Measurements from ENCODE around the gene ATXN10.

ATXN10 gene

DNA sequence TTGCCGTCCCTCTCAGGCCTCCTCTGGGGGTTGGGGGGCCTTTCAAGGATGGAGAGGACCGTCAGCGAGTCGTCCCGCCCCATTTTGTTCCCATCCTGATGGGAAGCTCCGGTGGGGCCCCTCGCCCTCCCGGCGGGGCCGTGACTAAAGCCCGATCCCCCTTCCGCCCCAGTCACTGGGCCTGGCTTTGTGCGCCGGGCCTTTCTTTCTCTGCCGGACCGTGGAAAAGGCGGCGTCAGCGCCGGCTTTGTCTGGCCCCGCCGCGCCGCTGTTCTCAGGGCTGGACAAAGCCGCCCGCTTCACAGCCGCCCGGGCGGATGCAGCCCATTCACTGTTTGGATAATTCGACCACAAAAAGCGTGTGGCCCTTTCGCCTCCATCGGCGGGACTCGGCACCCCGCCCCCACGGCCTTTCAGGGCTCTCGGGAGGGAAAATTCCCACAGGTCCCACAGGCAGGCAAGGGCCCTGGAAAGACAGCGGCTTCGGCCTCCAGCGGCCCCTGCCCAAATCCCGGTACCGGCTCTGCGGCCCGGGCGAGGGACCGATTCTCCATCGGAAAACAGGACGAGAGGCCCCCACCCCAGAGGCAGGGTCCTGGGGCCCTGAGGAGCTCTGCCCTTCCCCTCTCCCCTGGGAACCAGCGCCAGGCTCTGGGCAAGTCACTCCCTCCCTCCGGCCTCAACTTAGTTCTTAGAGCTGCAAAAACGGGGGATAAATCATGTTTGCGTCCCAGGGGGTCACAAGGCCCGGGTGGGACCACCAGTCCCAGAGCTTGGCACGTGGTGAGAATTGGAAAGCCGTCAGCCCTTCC, 218.1 kb downstream of the ATXN10 start:
- H3K4me3 ChIP-seq (ENCODE audit: low read length, poor library complexity, severe bottlenecking) = no peak overlapping the region
- H3F3A ChIP-seq (ENCODE audit: low read depth) = no peaks in the 10 kb centered on the region
- H3K9me2 ChIP-seq (replicated peaks; ENCODE audit: low read depth, low read length) = no peaks in the 10 kb centered on the region
- H3K9me3 ChIP-seq (ENCODE audit: insufficient read depth, low read depth, low read length) = no peaks in the 10 kb centered on the region
- H3K4me2 ChIP-seq (ENCODE audit: low read depth, low read length, poor library complexity, severe bottlenecking) = no peak overlapping the region
- no peaks in the 10 kb centered on the region for H3K4me1 ChIP-seq (ENCODE audit: insufficient read depth, low read length, poor library complexity, severe bottlenecking)
- no peaks in the 10 kb centered on the region for H4K20me1 ChIP-seq (ENCODE audit: insufficient read depth, low read length, poor library complexity, severe bottlenecking)
- H3K9ac ChIP-seq (ENCODE audit: low read depth, low read length, poor library complexity, severe bottlenecking) = no peak overlapping the region
- H2AFZ ChIP-seq (ENCODE audit: low read length) = no peak overlapping the region
- H3K79me2 ChIP-seq (ENCODE audit: insufficient read depth, low read length) = no peaks in the 10 kb centered on the region
- no peaks in the 10 kb centered on the region for H3K36me3 ChIP-seq (ENCODE audit: insufficient read depth, low read length)
- H3K27me3 ChIP-seq (ENCODE audit: insufficient read depth, low read length, poor library complexity, severe bottlenecking) = no peaks in the 10 kb centered on the region
- TF ChIP-seq, protein P1, sequence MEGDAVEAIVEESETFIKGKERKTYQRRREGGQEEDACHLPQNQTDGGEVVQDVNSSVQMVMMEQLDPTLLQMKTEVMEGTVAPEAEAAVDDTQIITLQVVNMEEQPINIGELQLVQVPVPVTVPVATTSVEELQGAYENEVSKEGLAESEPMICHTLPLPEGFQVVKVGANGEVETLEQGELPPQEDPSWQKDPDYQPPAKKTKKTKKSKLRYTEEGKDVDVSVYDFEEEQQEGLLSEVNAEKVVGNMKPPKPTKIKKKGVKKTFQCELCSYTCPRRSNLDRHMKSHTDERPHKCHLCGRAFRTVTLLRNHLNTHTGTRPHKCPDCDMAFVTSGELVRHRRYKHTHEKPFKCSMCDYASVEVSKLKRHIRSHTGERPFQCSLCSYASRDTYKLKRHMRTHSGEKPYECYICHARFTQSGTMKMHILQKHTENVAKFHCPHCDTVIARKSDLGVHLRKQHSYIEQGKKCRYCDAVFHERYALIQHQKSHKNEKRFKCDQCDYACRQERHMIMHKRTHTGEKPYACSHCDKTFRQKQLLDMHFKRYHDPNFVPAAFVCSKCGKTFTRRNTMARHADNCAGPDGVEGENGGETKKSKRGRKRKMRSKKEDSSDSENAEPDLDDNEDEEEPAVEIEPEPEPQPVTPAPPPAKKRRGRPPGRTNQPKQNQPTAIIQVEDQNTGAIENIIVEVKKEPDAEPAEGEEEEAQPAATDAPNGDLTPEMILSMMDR (conservative IDR thresholded peaks at IDR 0.05; ENCODE audit: low read length) = no peak
- no peak for TF ChIP-seq EZH2phosphoT487 (IDR thresholded peaks at IDR 0.05; ENCODE audit: borderline replicate concordance)

DNA sequence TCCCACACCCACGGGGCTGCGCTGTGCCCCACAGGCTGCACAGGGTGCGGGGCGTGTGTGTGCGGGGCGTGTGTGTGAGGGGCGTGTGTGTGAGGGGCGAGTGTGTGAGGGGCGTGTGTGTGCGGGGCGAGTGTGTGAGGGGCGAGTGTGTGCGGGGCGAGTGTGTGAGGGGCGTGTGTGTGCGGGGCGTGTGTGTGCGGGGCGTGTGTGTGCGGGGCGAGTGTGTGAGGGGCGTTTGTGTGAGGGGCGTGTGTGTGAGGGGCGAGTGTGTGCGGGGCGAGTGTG, 218.7 kb downstream of the ATXN10 start:
- Histone ChIP-seq H3K9ac (ENCODE audit: low read depth, low read length, poor library complexity, severe bottlenecking) (no peak overlapping the region), H3K79me2 (ENCODE audit: insufficient read depth, low read length) (no peaks in the 10 kb centered on the region), H3F3A (ENCODE audit: low read depth) (no peaks in the 10 kb centered on the region), H3K4me1 (ENCODE audit: insufficient read depth, low read length, poor library complexity, severe bottlenecking) (no peaks in the 10 kb centered on the region), H3K9me3 (ENCODE audit: insufficient read depth, low read depth, low read length) (no peaks in the 10 kb centered on the region), H3K36me3 (ENCODE audit: insufficient read depth, low read length) (no peaks in the 10 kb centered on the region), H3K4me2 (ENCODE audit: low read depth, low read length, poor library complexity, severe bottlenecking) (no peak overlapping the region), H3K27me3 (ENCODE audit: insufficient read depth, low read length, poor library complexity, severe bottlenecking) (no peaks in the 10 kb centered on the region), H2AFZ (ENCODE audit: low read length) (no peak overlapping the region), H4K20me1 (ENCODE audit: insufficient read depth, low read length, poor library complexity, severe bottlenecking) (no peaks in the 10 kb centered on the region), H3K4me3 (ENCODE audit: low read length, poor library complexity, severe bottlenecking) (no peak overlapping the region), H3K9me2 (replicated peaks; ENCODE audit: low read depth, low read length) (no peaks in the 10 kb centered on the region)
- TF ChIP-seq EZH2phosphoT487 (IDR thresholded peaks at IDR 0.05; ENCODE audit: borderline replicate concordance) = no peak
- TF ChIP-seq, protein P1 (conservative IDR thresholded peaks at IDR 0.05; ENCODE audit: low read length) = no peak

DNA sequence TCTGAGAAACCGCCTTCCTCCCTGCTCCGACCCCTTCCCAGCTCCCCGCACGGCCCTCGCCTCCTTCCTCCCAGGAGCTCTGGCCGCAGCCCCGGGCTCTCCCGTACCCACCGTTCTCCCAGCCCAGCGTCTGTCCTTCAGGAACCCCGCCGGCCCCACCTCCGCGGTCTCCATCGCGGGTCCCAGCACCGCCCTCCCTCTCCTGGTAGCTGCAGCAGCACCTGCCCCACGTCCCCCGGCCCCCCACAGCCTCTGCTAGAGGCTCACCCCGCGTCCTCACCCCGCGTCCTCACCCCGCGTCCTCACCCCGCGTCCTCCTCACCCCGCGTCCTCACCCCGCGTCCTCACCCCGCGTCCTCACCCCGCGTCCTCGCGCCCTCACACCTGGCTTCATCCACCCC, 219.4 kb downstream of the ATXN10 start:
- Histone ChIP-seq H4K20me1 (ENCODE audit: insufficient read depth, low read length, poor library complexity, severe bottlenecking) (no peaks in the 10 kb centered on the region), H3K9me3 (ENCODE audit: insufficient read depth, low read depth, low read length) (no peaks in the 10 kb centered on the region), H3K79me2 (ENCODE audit: insufficient read depth, low read length) (no peaks in the 10 kb centered on the region), H2AFZ (ENCODE audit: low read length) (no peak overlapping the region), H3K4me1 (ENCODE audit: insufficient read depth, low read length, poor library complexity, severe bottlenecking) (no peaks in the 10 kb centered on the region), H3K27me3 (ENCODE audit: insufficient read depth, low read length, poor library complexity, severe bottlenecking) (no peaks in the 10 kb centered on the region), H3K4me2 (ENCODE audit: low read depth, low read length, poor library complexity, severe bottlenecking) (no peak overlapping the region), H3F3A (ENCODE audit: low read depth) (no peaks in the 10 kb centered on the region), H3K36me3 (ENCODE audit: insufficient read depth, low read length) (no peaks in the 10 kb centered on the region), H3K9ac (ENCODE audit: low read depth, low read length, poor library complexity, severe bottlenecking) (no peak overlapping the region), H3K9me2 (replicated peaks; ENCODE audit: low read depth, low read length) (no peaks in the 10 kb centered on the region), H3K4me3 (ENCODE audit: low read length, poor library complexity, severe bottlenecking) (no peak overlapping the region)
- no peak for TF ChIP-seq EZH2phosphoT487 (IDR thresholded peaks at IDR 0.05; ENCODE audit: borderline replicate concordance)
- TF ChIP-seq, protein P1 (conservative IDR thresholded peaks at IDR 0.05; ENCODE audit: low read length) = no peak
